GM18498 (cell line): ENCODE data around the gene SLC16A6.
"Not testable (repeated sequence)": the region's sequence is repeated elsewhere in the genome, so short reads cannot be mapped to it uniquely, and the experiment has no call there.

ENCODE experiments used
- ATAC-seq: cut with Tn5 transposase; IDR thresholded peaks from one replicate; pipeline ENCODE4 v1.9.1; 2021; ENCODE audit warnings: mild to moderate bottlenecking, moderate library complexity; ENCODE audit not compliant: unreplicated experiment

The SLC16A6 gene

DNA sequence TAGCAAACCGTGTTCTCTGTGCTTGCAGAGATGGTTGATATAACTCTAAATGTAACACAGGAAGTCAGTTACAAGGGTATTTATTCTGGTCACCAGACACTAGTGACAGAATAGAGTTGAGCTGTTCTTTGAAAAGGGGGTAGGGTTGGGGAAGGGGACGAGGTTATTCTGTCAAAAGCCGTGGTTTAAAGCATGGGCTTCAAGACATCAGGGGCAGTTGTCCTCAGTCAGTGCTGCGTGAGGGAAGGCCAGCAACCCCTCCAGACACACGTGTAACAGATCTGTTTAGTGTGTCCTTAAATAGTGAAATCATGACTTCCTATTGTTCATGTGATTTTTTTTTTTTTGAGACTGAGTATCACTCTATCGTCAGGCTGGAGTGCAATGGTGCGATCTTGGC lies 37.5 kb downstream of the SLC16A6 start:
- not testable (repeated sequence) for ATAC-seq

DNA sequence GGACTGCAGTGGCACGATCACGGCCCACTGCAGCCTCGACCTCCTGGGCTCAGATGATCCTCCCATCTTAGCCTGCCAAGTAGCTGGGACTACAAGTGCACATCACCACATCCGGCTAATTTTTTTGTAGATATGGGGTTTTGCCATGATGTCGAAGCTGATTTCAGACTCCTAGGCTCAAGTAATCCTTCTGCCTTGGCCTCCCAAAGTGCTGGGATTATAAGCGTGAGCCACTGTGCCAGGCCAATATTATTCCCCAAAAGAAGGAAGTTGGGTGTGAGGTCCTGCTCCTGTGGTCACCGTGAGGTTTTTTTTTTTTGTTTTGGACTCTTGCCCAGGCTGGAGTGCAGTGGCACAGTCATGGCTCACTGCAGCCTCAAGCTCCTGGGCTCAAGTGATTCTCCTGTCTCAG lies 41.6 kb downstream of the SLC16A6 start:
- no peak for ATAC-seq

GRCh38 chr17:68248891-68249290 lies 42.0 kb downstream of the SLC16A6 start:
- ATAC-seq: no peak

GRCh38 chr17:68248199-68248825 lies 42.6 kb downstream of the SLC16A6 start:
- ATAC-seq: peak; percentile 27

GRCh38 chr17:68247445-68248198 lies 43.3 kb downstream of the SLC16A6 start, which contains the start of gene AMZ2:
Gene AMZ2, plus strand, starts transcription at chr17:68248043. Its CDS starts 2,145 bp downstream, at chr17:68250188.
- peak; percentile 89 for ATAC-seq

- no peak for ATAC-seq
These were observed 44.5 kb downstream of the SLC16A6 start for GRCh38 chr17:68246271-68247028.

DNA sequence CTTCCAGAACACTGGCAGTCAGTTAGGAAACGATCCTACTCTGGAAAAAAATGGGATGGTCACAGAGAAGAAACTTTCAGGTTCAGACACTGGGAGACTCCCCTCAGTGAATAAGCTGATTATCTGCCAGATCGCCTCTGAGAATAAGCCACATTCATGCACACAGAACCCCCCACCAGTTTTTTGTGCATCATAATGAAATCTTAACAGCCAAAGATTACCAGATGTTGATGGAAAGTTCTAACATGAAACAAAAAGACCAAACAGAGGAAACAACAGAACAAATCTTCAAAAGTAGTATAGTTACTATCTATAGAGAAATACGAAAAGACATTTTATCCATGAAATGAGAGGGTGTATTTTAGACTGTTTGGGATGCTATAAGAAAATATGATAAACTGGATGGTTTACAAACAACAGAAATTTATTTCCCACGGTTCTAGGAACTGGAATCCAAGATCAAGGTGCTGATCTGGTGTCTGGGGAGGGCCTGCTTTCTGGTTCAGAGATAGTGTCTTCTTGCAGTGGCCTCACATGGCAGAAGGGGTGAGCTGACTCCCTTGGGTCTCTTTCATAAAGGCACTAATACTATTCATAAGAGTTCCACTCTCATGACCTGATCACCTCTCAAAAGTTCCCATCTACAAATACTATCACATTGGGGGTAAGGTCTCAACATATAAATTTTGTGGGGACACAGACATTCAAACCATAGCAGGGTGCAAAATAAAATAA lies 51.1 kb downstream of the SLC16A6 start:
- ATAC-seq: no peak

DNA sequence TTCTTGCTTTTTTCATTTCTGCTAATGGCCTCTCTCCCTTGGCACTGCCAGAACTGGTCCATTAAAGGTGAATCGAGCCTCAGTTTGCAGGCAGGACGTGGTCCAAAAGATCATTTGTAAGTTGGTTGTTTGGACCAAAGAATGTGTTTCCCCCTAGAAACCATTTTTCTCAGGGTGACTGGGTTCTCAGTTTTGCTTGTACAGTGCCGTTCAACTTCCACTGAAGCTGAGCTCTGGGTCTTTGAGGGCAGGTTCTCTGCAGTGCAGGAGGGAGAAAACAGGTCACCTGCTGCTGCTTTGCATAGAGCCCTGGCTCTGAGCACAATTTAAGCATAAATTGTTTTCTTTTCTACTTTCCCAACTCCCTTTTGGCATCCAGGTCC lies 52.1 kb downstream of the SLC16A6 start:
- ATAC-seq: no peak

DNA sequence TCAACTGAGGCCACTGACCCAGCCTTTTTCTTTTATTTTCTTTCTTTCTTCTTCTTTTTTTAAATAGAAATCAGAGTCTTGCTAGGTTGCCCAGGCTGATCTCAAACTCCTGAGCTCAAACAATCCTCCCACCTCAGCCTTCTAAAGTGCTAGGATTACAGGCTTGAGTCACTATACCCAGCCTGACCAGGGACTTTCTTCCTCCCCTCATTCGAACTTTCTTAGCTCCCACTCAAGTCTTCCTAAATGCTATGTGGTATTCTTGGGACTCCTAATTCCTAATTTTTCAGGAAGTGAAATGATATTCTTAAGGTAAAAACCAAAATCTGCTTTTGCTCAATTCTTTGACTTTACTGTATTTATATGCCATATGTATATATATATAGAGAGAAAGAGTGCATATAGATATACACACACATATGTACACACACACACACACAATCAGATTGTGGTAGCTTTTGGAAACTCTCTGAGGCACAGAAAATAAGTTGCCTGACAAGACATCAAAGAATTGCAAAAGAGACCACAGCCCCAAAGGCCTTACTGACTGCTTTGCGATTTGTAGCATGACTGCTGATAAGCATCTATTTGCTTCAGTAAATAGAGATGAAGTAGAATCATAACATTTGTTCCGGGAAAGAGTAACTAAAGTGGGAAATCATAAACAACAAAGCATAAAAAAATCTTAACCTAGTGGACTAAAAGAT lies 52.6 kb downstream of the SLC16A6 start:
- peak; percentile 1 for ATAC-seq

- peak; percentile 71 for ATAC-seq
These were observed 53.4 kb downstream of the SLC16A6 start for GRCh38 chr17:68237369-68238163.

GRCh38 chr17:68235336-68235791 lies 55.6 kb downstream of the SLC16A6 start:
- ATAC-seq: not testable (repeated sequence)

DNA sequence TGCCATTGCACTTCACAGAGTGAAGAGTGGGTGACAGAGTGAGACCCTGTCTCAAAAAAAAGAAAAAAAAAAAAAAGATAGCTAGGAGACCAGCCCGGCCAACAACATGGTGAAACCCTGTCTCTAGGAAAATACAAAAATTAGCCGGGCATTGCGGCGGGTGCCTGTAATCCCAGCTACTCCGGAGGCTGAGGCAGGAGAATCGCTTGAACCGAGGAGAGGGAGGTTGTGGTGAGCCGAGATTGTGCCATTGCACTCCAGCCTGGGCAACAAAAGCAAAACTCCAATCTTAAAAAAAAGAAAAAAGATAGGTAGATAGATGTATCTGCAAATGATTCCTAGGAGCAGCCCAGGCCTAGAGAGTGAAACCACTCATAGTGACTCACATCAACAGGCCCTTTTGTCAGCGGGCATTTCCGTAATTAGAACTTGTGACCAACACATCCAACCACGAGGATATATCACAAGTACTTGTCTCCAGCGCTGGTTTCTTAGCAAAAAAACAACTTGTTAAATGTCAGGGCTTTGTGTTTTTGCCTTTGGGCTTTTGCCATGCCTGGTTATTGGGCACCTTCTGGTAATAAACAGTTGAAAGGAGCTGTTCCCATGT lies 56.1 kb downstream of the SLC16A6 start:
- ATAC-seq: peak; percentile 40

- not testable (repeated sequence) for ATAC-seq
These were observed 58.2 kb downstream of the SLC16A6 start for GRCh38 chr17:68232741-68233140.

DNA sequence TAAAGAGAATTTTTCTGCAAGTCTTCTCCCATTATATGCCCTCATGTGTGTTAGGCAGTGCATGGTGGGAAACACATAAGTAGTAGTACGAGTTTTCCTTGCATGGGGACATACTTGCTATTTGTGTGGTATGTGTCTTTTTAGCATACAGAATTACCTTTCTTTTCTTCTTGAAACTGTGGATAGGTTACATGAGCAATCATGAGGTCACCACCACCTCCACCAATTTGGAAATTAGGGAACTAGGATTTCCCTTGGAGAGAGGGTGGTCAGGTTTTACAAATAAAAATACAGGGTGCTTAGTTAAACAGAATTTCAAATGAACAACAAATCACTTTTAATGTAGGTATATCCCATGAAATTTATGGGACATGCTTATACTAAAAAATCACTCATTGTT lies 59.4 kb downstream of the SLC16A6 start:
- ATAC-seq: no peak

DNA sequence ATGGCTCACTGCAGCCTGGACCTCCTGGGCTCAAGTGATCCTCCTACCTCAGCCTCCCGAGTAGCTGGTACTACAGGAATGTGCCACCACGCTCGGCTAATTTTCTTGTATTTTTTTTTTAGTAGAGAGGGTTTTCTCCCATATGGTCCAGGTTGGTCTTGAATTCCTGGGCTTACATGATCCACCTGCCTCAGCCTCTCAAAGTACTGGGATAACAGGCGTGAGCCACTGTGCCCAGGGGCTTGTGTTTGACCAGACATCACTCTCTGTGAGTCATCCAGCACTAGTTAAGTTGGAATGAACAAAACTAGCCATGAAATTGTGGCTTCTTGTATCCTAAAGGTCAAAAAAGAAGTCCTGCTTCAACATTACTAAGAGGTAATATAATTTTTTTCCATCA lies 59.8 kb downstream of the SLC16A6 start:
- ATAC-seq: not testable (repeated sequence)

DNA sequence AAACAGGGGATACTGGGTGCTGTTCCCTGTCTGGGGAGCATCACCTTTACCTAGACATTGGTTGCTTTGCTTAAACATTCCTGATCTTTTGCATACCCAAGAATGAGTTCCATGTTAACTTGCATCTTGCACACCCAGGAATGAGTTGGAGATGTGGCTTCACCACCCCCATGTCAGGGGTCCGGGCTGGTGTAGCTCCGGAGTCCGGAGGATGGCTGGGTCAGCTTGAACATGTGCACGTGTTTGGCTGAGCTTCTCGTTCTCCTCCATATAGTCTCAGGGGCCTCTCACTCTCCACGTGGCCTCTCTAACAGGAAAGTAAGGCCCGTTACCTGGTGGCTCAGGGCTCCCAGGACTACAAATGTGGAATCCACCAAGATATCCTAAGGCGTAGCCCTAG lies 61.3 kb downstream of the SLC16A6 start:
- ATAC-seq: no peak

DNA sequence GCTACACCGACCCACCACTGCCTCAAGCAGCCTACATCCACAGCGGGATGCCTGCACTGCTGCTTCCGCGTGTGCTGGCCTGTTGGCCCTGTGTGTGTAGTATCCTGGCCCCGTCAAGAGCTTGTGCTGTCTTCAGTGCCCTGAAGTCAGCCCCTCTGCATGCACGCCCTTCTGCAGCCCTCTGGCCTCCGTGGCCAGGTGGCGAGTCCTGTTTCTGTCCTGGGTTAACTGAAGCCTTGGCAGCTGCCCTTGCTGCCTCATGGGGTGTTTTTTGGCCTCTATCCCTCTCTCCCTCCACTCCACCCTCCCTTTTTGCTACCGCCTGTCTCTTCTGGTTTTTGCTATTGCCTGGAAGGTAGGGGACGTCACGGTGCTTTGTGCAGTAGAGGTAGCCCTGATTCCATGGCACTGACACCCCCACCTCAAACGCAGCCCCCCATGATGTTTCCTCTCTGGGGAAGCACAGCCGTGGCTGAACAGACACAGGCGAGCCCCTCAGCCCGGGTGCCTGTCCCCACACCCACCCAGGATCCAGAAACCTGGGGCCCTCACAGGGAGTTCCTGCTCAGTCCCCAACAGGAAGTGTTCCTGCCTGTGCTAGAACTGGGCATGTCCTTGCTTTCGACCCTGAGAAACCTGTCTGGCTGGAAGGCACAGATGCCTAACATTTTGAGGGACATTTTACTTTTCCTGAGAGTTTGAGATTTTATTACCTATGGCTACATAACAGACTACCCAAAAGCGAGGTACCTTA lies 61.9 kb downstream of the SLC16A6 start:
- no peak for ATAC-seq

DNA sequence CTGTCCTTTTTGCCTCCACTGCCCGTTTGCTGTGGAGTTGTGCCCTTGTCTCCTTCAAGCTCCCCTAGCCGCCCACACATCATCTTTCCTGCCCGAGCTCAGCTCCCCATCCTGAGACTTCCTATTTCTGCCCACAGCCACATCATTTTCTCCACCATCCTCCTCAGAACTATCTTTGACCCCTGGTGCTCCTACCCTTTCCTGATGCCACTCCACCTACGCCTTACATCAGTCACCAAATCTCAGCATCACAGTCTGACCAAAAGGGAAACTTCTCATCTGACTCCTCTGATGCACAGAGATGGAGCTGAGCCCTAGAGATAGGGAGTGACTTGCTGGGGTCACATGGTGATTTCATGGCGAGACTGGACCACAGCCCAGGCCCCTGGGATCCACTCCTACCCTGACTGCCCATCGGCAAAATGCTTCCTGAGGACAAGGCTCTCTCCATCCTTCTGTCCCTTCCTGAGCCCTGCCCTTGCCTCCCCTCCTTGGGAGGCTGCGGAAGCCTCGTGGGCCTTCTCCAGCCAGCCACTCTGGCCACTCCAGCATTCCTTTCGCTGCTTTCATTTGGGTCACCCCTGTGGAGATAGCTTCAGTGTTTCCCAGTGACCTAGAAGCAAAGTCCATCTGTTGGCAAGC lies 62.8 kb downstream of the SLC16A6 start:
- ATAC-seq: not testable (repeated sequence)
